Neural progenitor cell (in vitro differentiated cells): Measurements from ENCODE around the gene DIO3.

Experiments
- EZH2 ChIP-seq: fragments of 200-600 bp; sonication (generic); IDR thresholded peaks from 2 replicates; pipeline ENCODE4 v1.6.1; 2017; ENCODE audit warnings: antibody characterized with exemption, mild to moderate bottlenecking, moderate library complexity
- TF ChIP-seq, protein P1 (sequence below): fragments of 200-600 bp; sonication (generic); IDR thresholded peaks from 2 replicates; pipeline ENCODE4 v1.5.1; 2017; ENCODE audit warnings: antibody characterized with exemption, mild to moderate bottlenecking

- TF ChIP-seq, protein P1, sequence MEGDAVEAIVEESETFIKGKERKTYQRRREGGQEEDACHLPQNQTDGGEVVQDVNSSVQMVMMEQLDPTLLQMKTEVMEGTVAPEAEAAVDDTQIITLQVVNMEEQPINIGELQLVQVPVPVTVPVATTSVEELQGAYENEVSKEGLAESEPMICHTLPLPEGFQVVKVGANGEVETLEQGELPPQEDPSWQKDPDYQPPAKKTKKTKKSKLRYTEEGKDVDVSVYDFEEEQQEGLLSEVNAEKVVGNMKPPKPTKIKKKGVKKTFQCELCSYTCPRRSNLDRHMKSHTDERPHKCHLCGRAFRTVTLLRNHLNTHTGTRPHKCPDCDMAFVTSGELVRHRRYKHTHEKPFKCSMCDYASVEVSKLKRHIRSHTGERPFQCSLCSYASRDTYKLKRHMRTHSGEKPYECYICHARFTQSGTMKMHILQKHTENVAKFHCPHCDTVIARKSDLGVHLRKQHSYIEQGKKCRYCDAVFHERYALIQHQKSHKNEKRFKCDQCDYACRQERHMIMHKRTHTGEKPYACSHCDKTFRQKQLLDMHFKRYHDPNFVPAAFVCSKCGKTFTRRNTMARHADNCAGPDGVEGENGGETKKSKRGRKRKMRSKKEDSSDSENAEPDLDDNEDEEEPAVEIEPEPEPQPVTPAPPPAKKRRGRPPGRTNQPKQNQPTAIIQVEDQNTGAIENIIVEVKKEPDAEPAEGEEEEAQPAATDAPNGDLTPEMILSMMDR = no peak
- no peak for TF ChIP-seq EZH2
Observed at GRCh38 chr14:101582294-101582693, 21.0 kb downstream of the DIO3 start.
